ENCODE measurements around the gene UBA3. TPM values are rescaled to one million over a fixed set of nuclear protein-coding genes. Genes with fewer than 3 reads are reported as not detected.

The UBA3 gene
- total RNA-seq, 1 experiment from 2014 or later = 47.1 TPM

DNA sequence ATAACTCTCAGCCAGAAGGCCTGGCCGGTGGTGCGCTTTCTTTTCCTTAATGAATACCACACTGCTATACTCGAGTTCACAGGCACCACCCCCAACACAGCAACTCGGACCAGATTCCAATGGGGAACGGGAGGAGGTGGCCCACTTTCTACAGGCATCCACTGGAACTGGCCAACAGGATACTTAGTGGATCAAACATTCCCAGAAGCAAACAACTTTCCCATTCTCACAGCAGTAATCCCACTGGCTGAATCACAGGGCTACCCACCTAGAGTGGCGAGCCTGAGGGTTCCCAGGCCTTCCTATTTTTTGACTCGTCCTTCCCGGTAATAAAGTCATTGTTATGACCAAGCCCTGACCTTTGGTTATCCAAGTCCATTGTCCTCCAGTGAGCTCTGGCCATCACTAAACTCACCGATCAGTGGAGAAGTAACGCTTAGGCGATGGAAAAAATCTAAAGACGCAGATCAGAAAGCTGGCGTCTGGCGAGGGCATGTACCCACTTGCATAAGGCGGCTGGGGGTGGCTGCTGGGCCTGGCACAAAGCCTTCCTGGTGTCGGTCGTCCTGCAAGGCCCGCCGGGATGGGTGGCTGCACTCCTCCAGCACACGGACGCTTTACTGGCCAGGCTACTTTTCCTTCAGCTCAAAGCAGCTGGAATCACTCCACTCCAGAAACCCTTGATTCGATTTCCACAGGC lies 67.9 kb downstream of the UBA3 start:
- Histone ChIP-seq H3K4me1 (ENCODE audit: control insufficient read depth, insufficient read depth, low read length) (peaks cover 4% of the 10 kb centered on the region; the same call in 1 of the 2 replicates), H3K9me3 (ENCODE audit: control insufficient read depth, insufficient read depth, low read depth, low read length) (no peaks in the 10 kb centered on the region), H3K36me3 (ENCODE audit: control insufficient read depth, insufficient read depth, low read length) (peaks cover 9% of the 10 kb centered on the region), H3K27me3 (ENCODE audit: control insufficient read depth, insufficient read depth, low read length) (no peaks in the 10 kb centered on the region), H3K4me3 (ENCODE audit: low read depth in 2 of 2, low read length in 2 of 2) (peak overlapping the region; percentile 64 to 65), H3K27ac (ENCODE audit: low read length) (peak overlapping the region; percentile 86)
- no peak for ATAC-seq
- CTCF ChIA-PET = no interaction called here
- TF ChIP-seq, protein P1, sequence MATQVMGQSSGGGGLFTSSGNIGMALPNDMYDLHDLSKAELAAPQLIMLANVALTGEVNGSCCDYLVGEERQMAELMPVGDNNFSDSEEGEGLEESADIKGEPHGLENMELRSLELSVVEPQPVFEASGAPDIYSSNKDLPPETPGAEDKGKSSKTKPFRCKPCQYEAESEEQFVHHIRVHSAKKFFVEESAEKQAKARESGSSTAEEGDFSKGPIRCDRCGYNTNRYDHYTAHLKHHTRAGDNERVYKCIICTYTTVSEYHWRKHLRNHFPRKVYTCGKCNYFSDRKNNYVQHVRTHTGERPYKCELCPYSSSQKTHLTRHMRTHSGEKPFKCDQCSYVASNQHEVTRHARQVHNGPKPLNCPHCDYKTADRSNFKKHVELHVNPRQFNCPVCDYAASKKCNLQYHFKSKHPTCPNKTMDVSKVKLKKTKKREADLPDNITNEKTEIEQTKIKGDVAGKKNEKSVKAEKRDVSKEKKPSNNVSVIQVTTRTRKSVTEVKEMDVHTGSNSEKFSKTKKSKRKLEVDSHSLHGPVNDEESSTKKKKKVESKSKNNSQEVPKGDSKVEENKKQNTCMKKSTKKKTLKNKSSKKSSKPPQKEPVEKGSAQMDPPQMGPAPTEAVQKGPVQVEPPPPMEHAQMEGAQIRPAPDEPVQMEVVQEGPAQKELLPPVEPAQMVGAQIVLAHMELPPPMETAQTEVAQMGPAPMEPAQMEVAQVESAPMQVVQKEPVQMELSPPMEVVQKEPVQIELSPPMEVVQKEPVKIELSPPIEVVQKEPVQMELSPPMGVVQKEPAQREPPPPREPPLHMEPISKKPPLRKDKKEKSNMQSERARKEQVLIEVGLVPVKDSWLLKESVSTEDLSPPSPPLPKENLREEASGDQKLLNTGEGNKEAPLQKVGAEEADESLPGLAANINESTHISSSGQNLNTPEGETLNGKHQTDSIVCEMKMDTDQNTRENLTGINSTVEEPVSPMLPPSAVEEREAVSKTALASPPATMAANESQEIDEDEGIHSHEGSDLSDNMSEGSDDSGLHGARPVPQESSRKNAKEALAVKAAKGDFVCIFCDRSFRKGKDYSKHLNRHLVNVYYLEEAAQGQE (IDR thresholded peaks at IDR 0.05; ENCODE audit: insufficient read depth in 1 of 2, low read depth in 2 of 2, low read length in 1 of 2) = no peak
- no peak for TF ChIP-seq SIN3A (IDR thresholded peaks at IDR 0.05; ENCODE audit: borderline replicate concordance, insufficient read depth, low read depth, low read length)
- TF ChIP-seq, protein P2, sequence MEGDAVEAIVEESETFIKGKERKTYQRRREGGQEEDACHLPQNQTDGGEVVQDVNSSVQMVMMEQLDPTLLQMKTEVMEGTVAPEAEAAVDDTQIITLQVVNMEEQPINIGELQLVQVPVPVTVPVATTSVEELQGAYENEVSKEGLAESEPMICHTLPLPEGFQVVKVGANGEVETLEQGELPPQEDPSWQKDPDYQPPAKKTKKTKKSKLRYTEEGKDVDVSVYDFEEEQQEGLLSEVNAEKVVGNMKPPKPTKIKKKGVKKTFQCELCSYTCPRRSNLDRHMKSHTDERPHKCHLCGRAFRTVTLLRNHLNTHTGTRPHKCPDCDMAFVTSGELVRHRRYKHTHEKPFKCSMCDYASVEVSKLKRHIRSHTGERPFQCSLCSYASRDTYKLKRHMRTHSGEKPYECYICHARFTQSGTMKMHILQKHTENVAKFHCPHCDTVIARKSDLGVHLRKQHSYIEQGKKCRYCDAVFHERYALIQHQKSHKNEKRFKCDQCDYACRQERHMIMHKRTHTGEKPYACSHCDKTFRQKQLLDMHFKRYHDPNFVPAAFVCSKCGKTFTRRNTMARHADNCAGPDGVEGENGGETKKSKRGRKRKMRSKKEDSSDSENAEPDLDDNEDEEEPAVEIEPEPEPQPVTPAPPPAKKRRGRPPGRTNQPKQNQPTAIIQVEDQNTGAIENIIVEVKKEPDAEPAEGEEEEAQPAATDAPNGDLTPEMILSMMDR (IDR thresholded peaks at IDR 0.05) = no peak
- no peak for TF ChIP-seq TCF7L2 (IDR thresholded peaks at IDR 0.05; ENCODE audit: low read depth, low read length)
- TF ChIP-seq POLR2AphosphoS5 (IDR thresholded peaks at IDR 0.05; ENCODE audit: low read depth, low read length) = no peak
- POLR2A ChIA-PET = no interaction called here
- in situ Hi-C loops (cut with HindIII; ENCODE audit: low pct_unique_long_range_greater_than_20kb, low sequenced_read_pairs) (no loop called here), intact Hi-C loops (cut with micrococcal nuclease; ENCODE audit: unreplicated experiment) (no loop called here)
- no TSS peak for BruUV-seq (replicated peaks)
- no peak for DNase-seq (ENCODE audit: low read depth, low spot score)

DNA sequence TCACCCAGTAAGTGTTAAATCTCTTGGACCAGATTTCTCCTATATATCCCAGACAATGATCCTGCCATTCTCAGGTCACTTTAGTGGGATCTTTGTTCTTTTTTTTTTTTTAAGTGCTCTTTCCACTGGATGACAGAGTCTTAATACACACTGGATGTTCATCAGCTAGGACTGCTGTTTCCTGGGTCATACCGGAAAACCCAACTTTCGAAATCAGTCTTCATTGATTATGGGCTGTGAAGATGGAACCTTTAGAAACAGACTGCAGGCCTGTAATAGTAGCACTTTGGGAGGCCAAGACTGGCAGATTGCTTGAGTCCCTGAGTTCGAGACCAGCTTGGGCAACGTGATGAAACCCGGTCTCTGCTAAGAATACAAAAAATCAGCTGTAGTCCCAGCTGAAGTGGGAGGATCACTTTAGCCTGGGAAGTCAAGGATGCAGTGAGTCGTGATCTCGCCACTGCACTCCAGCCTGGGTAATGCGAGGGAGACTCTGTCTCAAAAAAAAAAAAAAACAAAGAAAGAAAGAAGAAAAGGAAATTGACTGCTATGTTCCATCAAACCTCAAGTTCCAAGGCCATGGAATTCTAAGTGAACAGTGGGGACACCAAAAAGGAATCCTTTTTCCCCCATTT lies 69.0 kb downstream of the UBA3 start:
- DNase-seq (ENCODE audit: low read depth, low spot score) (no peak), ATAC-seq (no peak)
- TF ChIP-seq SIN3A (IDR thresholded peaks at IDR 0.05; ENCODE audit: borderline replicate concordance, insufficient read depth, low read depth, low read length) (no peak), POLR2AphosphoS5 (IDR thresholded peaks at IDR 0.05; ENCODE audit: low read depth, low read length) (no peak), TCF7L2 (IDR thresholded peaks at IDR 0.05; ENCODE audit: low read depth, low read length) (no peak)
- TF ChIP-seq, protein P2 (IDR thresholded peaks at IDR 0.05) = no peak
- TF ChIP-seq, protein P1 (IDR thresholded peaks at IDR 0.05; ENCODE audit: insufficient read depth in 1 of 2, low read depth in 2 of 2, low read length in 1 of 2) = no peak
- H3K9me3 ChIP-seq (ENCODE audit: control insufficient read depth, insufficient read depth, low read depth, low read length) = no peaks in the 10 kb centered on the region
- no peak overlapping the region for H3K27ac ChIP-seq (ENCODE audit: low read length)
- H3K36me3 ChIP-seq (ENCODE audit: control insufficient read depth, insufficient read depth, low read length) = peaks cover 12% of the 10 kb centered on the region
- no peaks in the 10 kb centered on the region for H3K27me3 ChIP-seq (ENCODE audit: control insufficient read depth, insufficient read depth, low read length)
- in situ Hi-C loops (cut with HindIII; ENCODE audit: low pct_unique_long_range_greater_than_20kb, low sequenced_read_pairs) = no loop called here
- POLR2A ChIA-PET = no interaction called here
- no peak overlapping the region for H3K4me3 ChIP-seq (ENCODE audit: low read depth in 2 of 2, low read length in 2 of 2)
- CTCF ChIA-PET = no interaction called here
- H3K4me1 ChIP-seq (ENCODE audit: control insufficient read depth, insufficient read depth, low read length) = peaks cover 4% of the 10 kb centered on the region; the same call in 1 of the 2 replicates
- intact Hi-C loops (cut with micrococcal nuclease; ENCODE audit: unreplicated experiment) = no loop called here
- no TSS peak for BruUV-seq (replicated peaks)
